HG03442 (cell line): ENCODE data around the gene LAMB2.

Source experiments
- ATAC-seq: cut with Tn5 transposase; IDR thresholded peaks from one replicate; pipeline ENCODE4 v1.9.1; 2021; ENCODE audit warnings: mild to moderate bottlenecking, moderate library complexity; ENCODE audit not compliant: unreplicated experiment

Gene LAMB2

DNA sequence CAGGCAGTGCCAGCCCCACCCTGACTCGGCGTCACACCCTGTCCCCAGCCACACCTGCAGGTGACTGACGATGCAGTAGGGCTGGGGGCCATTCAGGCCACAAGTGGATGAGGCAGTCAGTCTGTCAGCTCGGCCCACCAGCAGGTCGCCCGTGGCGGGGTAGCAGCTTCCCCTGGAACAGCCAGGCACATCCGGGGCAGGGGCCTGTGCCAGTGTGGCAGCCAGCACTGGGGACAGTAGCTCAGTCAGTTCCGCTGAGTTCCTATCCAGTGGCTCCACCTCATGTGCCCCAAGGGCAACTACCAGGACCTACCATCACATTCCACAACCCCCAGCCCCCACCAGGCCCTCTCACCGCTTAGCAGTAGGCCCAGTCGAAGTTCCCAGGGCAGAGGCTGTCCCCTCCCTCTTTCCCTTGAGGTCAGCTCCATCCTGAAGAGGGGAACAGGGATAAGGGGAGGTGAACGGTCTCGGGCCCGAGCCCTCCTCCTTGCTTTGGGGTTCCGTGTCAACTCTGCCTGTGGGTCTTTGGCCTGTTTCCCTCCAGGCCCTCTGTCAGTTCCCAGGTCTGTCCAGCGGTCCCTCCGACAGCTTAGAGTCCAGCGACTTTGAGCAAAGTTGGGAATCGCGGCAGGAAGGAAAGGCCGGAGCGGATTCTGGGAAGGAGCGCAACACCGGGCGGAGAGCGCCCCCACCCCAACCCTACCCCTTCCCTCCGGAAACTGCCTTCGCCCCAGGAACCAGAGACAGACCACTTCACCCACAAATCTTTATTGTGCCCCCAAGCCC is at the start of gene LAMB2:
Gene LAMB2 (minus strand): TSS at position 614 of the 789 bp plus-strand sequence. CDS start 183 bp downstream, at position 431.
- ATAC-seq = no peak

DNA sequence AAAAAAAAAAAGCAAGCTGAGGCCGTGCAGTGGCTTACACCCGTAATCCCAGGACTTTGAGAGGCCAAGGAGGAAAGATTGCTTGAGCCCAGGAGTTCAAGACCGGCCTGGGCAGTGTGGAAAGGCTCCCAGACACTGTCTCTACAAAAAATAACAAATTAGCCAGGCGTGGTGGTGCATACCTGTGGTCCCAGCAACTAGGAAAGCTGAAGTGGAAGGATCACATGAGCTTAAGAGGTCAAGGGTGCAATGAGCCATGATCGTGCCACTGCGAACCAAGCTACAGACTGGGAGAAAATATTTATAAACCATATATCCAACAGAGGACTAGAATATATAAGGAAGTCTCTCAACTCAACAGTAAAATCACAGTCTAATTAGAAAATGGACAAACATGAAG is 48.5 kb upstream of the LAMB2 start:
- no peak for ATAC-seq

DNA sequence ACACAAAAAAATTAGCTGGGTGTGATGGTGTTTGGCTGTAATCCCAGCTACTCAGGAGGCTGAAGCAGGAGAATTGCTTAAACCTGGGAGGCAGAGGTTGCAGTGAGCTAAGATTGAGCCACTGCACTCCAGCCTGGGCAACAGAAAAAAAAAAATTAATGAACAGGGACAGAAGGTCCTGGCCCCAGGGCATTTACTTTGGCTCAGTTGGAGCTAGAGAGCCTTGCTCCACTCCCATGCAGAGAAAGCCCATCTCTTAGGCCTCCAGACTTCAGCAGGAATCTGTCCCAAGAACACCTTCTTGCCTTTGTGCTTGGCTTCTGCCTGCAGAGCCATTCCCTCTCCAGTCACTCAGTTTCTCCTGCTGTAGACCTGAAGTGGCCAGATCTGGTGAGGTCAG is 47.3 kb upstream of the LAMB2 start:
- no peak for ATAC-seq

DNA sequence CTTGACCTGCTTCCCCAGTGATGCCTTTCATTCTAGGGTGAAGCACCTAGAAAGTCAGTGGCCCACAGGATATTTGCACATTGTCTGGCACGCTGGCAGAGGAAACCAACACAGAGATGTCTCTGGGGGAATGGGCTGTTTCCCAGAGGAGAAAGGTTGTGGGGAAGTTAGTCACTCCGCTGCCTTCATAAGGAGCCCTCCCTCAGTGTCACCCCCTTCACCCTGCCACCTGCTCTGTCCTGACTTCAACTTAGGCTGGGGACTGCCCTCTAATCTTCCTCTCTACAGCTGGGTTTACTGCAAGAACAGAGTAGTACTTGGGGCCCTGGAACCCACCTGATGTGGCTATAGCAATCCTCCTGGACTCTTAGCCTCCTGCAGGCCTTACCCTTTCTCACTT is 44.2 kb upstream of the LAMB2 start:
- no peak for ATAC-seq

DNA sequence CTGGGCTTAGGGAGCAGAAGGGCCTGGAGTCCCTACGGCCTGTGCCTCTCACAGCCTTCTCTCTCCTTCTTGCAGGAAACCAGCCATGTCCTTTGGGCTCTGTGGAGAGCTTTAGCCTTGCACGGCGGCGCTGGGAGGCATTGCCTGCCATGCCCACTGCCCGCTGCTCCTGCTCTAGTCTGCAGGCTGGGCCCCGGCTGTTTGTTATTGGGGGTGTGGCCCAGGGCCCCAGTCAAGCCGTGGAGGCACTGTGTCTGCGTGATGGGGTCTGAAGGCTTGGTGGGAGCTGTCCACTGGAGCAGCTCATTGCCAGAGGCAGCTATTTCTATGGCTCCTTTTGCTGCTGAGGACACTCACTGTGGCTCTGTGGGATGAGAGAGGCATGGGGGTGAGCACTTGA is 42.7 kb upstream of the LAMB2 start:
- ATAC-seq = no peak

DNA sequence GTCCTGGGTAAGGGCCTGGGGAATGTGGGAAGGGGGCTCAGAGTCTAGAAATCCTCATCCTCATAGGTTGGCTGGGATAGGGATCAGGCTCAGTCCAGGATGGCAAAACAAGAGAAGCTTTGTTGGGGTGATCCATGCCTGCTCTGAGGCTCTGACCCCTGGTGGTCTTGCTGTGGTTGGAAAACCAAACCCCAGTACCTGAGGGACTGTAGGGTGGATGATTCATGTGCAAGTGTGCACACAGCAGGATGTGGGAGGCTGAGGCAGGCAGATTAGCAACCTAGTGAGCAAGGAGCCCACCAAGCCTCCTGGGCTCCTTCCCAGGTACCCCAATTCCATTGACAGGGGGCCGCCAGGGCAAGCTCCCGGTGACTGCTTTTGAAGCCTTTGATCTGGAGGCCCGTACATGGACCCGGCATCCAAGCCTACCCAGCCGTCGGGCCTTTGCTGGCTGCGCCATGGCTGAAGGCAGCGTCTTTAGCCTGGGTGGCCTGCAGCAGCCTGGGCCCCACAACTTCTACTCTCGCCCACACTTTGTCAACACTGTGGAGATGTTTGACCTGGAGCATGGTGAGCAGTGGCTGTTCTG is 41.6 kb upstream of the LAMB2 start:
- no peak for ATAC-seq

DNA sequence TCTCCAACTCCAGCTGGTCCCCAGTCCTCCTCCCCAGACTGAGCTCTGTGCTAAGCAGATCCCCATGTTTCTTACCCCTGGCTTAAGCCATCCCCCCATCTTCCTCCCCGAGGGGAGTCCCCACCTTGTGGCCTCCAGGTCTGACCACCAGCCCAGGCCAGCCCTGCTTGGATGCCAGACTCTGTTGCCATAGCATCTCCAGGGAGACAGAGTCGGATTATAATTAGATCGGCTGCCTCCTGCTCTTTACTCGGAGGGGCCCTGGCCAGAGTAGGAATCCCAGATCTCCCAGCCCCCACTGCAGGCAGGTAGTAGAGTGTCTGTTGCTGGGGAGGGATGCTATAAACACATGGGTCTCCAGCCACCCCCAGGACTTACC is 40.9 kb upstream of the LAMB2 start:
- ATAC-seq = no peak

DNA sequence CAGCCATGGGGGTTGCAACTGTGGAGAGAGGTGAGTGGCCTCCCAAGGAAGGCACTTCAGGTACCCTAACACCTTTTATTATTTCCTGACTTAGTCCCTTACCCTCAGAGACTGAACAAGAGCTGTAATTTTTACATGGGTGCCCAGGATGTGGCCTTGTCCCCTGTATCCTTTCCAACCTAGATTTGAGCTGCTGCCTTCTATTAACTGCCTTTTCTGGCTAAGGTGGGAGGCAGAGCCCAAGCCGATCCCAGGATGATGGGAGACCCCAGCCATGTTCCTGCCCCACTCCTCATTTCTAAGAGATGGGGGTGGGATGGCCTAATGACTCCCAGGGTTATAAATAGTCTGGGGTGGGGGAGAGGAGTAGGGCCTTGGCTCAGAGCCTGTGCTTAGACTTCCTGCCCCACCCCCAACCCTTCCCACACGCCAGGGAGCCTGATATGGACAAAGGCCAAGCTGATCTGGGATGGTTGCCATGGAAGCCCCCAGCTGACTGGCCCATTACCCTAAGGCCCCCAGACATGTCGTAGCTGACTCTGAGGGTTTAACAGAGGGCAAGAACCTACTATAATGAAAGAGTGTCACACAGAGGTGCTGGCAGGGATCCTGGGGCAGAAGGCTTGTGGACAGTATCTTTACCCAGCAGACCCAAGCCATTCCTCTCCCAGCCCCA is 40.4 kb upstream of the LAMB2 start:
- ATAC-seq = no peak

DNA sequence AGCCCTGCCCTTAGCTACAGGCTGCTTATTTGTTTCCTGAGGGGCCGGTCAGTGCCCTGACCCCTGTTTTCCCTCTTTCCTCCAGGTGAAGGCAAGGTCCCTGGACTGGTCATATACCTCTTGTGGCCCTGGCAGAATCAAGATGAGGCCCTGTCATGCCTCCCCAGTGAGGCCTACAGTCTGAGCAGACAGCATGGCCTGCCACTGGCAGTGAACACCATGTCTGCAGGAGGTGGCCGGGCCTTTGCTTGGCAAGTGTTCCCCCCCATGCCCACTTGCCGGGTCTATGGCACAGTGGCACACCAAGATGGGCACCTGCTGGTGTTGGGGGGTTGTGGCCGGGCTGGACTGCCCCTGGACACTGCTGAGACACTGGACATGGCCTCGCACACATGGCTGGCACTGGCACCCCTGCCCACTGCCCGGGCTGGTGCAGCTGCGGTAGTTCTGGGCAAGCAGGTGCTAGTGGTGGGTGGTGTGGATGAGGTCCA is 39.7 kb upstream of the LAMB2 start:
- ATAC-seq = no peak

DNA sequence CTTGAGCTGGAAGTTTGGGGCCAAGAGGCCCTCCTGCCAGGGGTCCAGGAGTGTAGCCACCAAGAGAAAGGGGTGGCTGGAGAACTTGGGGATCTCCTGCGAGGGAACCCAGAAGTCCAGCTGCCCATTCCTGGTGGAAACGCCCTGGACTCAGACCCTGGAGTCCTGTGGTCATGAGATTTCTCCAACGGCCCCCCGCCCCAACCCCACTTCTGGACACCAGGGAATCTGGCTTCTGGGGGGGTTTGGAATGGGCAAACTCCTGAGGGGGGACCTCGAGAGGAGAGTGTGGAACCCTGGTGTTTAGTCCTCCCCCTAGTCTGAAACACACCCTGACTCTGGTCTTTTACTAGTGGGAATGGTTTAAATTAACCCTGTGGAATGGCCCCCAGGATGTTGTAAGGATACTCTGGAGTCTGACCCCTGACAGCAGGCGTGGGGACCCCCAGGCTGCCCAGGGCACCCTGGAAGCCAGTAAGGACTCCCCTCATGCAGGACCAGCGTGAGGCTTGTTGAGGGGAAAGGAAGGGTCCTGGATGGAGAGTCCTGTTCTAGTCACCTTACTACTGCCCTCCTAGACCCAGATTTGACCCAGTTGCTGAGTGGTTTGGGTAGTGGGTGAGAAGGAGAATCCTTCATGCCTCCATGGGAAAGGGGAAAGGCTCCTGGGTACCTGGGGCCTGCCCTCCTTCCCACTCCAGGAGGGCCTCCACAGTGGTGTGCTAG is 39.1 kb upstream of the LAMB2 start:
- no peak for ATAC-seq

DNA sequence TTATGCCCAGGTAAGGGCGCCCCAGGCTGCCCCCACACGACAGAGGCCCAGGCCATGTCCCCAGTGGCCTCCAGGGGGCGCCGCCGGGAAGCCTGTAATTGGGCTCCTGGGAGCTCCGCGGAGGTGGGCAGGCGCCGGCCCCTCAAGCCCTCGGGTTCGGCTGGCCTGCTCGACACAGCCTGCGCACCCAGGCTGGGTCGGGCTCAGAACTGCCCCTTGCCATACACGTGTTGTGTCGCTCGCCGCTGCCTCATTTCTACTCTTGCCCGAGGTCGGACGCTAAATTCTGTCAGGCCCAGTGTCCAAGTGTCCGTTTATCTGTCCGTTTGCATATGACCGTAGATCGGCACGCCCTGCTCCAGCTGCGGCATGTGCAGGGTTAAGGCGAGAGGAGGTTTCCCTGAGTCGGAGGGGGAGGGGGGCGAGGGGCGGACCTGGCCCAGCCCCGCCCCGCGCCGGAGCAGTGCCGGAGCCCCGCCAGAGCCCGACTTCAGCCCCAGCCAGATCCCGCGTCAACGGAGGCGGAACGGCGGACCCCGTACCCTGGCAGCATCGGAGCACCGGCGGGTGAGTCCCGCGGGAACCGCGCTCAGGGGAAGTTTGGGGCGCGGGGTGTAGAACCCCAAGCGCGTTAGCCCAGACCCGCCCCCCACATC is 38.4 kb upstream of the LAMB2 start, which contains the start of gene KLHDC8B:
Gene KLHDC8B (plus strand): TSS at position 480 of the 656 bp plus-strand sequence. CDS start 1,172 bp downstream, outside the sequence.
- peak; percentile 58 for ATAC-seq

DNA sequence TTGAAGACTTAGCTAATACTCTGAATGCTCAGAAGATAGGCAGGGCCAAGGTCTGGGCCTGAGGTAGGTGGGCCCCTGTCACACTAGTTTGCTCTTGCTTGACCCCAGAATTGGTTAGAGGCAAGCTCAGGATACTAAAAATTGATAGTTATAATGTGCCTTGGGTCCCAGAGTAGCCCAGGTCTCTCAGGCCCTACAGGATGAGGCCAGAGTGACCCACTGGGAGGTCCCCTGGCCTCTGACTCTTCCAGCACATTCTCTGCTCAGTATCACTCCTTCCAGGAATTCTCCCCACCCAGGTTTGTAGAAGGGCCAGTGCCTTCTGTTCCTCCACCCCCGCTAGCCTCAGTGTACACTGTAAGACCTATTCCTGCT is 37.9 kb upstream of the LAMB2 start:
- no peak for ATAC-seq

DNA sequence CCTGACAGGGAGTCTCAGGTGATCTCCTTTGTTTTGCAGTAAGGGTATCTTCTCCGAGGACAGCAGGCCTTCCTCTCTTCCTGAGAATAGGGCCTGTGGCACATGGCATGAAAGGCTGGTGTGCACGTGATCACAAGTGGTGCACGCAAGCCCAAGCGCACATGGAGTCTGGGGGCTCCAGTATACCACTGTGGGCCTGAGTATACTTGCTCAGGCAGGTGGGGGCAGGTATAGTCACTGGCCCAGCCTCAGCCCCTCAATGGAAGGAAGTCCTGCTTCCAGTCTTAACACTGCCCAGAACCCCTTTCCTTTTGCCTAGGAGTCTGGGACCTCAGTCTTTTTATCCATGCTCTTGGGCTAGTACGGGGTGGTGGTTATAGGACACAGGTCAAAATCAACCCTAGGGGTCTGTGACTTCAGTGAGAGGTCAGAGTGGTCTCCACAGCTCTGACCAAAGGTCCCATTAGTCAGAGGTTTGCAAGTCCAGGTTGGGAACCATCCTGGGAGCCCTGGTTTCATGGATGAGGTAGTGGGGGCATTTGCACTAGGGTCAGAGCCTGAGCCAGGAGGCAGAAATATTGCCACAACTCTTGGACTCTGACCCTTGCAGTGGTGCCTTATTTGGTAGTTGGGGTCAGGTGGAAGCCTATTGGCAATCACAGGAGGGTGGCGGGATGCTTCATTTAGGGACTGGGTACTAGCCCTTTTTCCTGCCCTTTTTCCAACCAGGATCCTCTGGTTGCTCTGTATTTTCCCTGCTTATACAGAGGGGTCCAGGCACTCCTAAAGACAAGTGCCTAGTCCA is 34.1 kb upstream of the LAMB2 start:
- ATAC-seq = no peak

DNA sequence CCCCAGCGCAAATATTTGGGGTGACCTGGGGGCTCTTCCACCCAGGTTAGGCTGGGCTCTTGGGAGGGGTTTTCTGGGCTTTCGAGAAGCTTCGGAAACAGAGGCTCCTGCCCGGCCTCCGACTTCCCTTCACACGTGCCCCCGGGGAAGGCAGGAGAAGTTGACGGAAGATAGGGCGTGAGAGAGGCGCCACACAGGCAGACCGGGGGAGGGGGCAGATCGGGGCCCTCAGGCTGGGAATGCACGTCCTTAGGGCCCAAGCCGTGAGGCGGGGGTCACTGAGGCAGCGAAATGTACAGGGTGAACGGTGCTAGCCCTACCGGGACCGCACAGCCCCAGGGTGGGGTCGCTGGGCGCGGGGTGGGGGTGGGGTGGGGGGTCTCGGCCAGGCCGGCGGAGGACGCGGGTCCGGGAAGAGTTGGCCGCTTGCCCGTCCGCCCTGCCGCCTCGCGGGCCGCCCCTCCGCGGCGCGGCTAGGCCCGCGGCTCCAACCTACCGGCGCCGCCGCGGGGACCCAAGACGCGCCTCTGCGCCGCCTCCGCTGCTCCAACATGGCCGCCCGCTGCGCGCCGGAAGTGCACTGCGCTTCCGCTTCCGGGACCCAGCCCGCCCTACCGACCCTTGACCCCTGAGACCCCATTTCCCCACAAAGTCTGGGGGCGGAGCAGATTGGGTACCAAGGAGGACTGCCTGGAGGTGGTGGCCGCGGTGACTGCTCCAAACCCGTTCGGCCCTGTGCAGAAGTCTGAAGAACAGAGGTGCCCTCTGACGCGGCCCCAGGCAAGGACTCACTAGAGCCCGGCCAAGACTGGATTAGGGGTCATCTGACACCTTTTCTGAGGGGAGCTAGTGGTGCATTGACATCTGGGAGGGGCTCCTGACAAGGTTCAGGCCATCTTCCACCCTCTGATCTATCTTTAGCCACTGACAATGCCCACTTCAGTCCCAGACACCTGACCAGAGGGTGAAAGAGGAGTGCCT is 33.2 kb upstream of the LAMB2 start, which contains the start of gene CCDC71:
Gene CCDC71 (minus strand): TSS at position 561 of the 981 bp plus-strand sequence. CDS start 2,123 bp downstream, outside the sequence.
- peak; percentile 58 for ATAC-seq

DNA sequence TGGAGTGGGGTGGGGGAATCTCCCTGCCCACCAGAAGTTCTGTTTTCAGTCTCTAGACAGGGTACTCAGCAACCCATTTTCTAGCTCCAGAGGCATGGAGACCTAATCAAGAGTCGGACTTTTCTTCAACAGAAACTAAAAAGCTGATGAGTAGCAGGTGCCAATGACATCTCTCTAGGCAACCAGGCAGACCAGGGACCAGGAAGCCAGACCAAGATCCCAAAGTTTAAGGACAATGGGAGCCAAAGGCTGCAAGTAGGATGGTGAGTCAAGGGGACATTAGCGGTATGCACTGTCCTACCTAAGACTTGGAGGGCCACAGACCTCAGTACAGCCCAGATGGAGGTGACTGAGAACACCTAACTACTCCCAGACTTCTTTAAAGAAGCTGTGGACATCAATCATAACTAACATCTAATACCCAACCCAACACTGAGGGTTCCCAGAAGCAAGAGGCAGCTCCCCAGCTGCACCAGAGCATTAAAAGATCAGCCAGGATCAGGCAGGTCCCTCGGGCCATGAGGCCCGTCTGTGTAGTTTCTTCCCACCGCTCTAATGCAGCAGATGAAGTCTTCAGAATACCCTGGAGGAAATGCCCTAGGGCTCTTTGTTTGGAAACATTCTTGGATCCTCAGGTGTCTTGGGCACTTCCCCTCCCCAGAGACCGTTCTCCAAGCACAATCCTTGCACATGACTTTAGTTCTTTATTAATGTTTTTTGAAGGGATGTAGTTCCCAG is 32.3 kb upstream of the LAMB2 start:
- no peak for ATAC-seq

DNA sequence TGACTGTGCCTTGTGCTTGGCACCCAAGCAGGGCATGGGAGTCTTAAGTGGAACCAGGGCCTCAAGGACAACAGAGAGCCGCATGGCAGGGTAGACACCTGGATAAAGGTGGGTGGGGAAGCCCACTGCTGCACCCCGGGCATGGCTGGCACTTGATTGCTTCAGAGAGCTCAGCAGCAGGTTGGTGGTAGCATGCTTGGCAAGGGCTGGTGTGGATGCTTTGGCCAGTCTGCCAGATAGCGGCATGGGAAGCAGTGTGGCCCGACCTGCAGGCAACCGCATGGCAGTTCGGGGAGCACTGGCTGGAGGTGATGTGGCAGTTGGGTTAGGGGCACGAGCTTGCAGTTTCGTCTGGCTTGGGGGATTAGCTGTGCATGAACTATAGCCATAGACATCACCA is 30.8 kb upstream of the LAMB2 start:
- ATAC-seq = no peak

DNA sequence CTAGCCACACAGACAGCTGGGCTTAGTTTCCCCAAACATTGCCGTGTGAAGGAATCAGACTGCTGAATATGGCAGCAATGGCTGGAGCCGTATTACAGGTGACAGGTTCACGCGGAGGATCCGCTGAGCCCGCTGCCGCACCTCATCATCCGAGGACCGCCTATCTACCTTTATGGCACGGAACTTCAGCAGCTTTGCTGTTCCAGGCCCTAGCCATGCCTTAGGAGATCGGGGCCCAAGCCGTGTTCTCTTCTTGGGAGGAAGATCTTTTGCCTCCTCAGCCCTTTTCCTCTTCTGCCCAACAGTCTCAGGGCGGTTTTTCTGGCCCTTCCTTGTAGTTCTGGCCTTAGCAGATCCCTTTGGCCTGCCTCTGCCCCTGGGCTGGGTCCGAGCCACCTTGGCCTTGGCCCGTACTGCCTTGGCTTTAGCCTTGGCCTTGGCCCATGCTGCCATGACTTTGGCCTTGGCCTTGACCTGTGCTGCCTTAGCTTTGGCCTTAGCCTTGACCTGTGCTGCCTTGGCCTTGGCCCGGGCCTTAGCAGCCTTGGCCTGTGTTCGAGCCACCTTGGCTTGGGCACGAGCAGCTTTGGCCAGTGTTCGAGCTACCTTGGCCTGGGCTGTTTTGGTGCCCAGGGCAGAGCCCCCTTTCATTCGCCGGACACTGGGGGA is 30.0 kb upstream of the LAMB2 start:
- ATAC-seq = no peak
